GM12872 (cell line): ENCODE data around the gene SYT7.

Experiments
- CTCF ChIP-seq: IDR thresholded peaks from 3 replicates; pipeline ENCODE4 v1.5.1; 2011; ENCODE audit warnings: low read depth, mild to moderate bottlenecking, low read length, moderate library complexity; ENCODE audit not compliant: insufficient read depth

SYT7 gene

GRCh38 chr11:61514050-61514917, 66.6 kb downstream of the SYT7 start:
- no peak for TF ChIP-seq CTCF

GRCh38 chr11:61513143-61513765, 67.6 kb downstream of the SYT7 start:
- no peak for TF ChIP-seq CTCF

- TF ChIP-seq CTCF = no peak
These were observed 68.4 kb downstream of the SYT7 start for GRCh38 chr11:61512435-61512834.

- no peak for TF ChIP-seq CTCF
These were observed 69.5 kb downstream of the SYT7 start for GRCh38 chr11:61511383-61511782.

GRCh38 chr11:61510974-61511373, 69.9 kb downstream of the SYT7 start:
- no peak for TF ChIP-seq CTCF

GRCh38 chr11:61510166-61510919, 70.5 kb downstream of the SYT7 start:
- no peak for TF ChIP-seq CTCF

- peak; percentile 69 for TF ChIP-seq CTCF
These were observed 71.5 kb downstream of the SYT7 start for GRCh38 chr11:61509043-61510029.
